Measurements from ENCODE around the gene PDS5A.

Gene PDS5A

DNA sequence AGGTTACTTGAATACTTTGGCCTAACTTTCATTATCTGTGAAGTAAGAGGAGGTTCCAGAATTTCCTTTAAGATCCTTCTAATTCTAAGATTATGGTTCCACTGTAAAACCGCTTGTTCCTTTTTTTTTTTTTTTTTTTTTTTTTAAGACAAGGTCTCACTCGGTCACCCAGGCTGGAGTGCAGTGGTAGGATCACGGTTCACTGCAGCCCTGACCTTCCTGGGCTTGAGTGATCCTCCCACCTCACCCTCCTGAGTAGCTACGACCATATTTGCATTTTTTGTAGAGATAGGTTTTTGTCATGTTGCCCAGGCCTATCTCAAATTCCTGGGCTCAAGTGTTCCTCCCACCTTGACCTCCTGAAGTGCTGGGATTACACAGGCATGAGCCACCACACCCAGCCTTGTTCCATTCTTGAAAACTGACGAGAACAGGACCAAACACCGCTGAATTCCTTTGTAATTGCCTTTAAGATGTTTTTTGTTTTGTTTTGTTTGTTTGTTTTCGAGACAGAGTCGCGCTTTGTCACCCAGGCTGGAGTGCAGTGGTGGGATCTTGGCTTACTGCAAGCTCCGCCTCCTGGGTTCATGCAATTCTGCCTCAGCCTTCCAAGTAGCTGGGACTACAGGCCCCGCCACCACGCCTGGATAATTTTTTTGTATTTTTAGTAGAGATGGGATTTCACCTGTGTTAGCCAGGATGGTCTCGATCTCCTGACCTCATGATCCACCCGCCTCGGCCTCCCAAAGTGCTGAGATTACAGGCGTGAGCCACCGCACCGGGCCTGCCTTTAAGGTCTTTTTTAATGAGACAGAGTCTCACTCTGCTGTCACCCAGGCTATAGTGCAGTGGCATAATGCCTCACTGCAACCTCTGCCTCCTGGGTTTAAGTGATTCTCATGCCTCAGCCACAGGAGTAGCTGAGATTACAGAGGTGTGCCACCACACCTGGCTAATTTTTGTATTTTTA lies 6.8 kb downstream of the PDS5A start:
- H3K4me3 ChIP-seq (ENCODE audit: low read depth, low read length): no peak overlapping the region
- H3K27me3 ChIP-seq (ENCODE audit: insufficient read depth, low read depth, severe bottlenecking): no peaks in the 10 kb centered on the region
- H3K27ac ChIP-seq: no peak overlapping the region
- no peak for DNase-seq
- no peaks in the 10 kb centered on the region for H3K9me3 ChIP-seq (ENCODE audit: severe bottlenecking)
- peaks cover 81% of the 10 kb centered on the region for H3K36me3 ChIP-seq
- TF ChIP-seq, protein P1, sequence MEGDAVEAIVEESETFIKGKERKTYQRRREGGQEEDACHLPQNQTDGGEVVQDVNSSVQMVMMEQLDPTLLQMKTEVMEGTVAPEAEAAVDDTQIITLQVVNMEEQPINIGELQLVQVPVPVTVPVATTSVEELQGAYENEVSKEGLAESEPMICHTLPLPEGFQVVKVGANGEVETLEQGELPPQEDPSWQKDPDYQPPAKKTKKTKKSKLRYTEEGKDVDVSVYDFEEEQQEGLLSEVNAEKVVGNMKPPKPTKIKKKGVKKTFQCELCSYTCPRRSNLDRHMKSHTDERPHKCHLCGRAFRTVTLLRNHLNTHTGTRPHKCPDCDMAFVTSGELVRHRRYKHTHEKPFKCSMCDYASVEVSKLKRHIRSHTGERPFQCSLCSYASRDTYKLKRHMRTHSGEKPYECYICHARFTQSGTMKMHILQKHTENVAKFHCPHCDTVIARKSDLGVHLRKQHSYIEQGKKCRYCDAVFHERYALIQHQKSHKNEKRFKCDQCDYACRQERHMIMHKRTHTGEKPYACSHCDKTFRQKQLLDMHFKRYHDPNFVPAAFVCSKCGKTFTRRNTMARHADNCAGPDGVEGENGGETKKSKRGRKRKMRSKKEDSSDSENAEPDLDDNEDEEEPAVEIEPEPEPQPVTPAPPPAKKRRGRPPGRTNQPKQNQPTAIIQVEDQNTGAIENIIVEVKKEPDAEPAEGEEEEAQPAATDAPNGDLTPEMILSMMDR (IDR thresholded peaks at IDR 0.05; ENCODE audit: low read depth, low read length): no peak

GRCh38 chr4:39963656-39964055 lies 14.1 kb downstream of the PDS5A start:
- Histone ChIP-seq H3K9me3 (ENCODE audit: severe bottlenecking) (no peaks in the 10 kb centered on the region), H3K27ac (no peak overlapping the region), H3K36me3 (peaks cover 46% of the 10 kb centered on the region), H3K4me3 (ENCODE audit: low read depth, low read length) (no peak overlapping the region), H3K27me3 (ENCODE audit: insufficient read depth, low read depth, severe bottlenecking) (no peaks in the 10 kb centered on the region)
- DNase-seq: no peak
- TF ChIP-seq, protein P1 (IDR thresholded peaks at IDR 0.05; ENCODE audit: low read depth, low read length): no peak

DNA sequence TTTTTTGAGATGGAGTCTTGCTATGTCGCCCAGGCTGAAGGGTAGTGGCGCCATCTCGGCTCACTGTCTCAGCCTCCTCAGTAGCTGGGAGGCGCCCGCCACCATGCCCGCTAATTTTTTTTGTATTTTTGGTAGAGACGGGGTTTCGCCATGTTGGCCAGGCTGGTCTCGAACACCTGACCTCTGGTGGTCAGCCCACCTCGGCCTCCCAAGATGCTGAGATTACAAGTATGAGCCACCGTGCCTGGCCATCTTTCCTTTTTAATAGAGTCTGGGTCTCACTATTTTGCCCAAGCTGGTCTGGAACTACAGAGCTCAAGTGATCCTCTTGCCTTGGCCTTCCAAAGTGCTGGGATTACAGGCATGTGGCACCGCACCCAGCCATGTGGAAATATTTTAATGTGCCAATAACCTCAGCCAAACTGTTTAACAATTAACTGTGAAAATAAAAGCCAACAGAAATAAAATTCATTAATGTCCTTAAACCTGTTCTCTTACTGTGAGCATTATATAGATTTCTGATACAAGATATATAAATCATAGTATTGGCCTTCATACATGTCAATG lies 16.3 kb downstream of the PDS5A start:
- Histone ChIP-seq H3K4me3 (ENCODE audit: low read depth, low read length) (no peak overlapping the region), H3K27me3 (ENCODE audit: insufficient read depth, low read depth, severe bottlenecking) (no peaks in the 10 kb centered on the region), H3K27ac (no peak overlapping the region), H3K36me3 (peaks cover 36% of the 10 kb centered on the region), H3K9me3 (ENCODE audit: severe bottlenecking) (no peaks in the 10 kb centered on the region)
- DNase-seq: no peak
- TF ChIP-seq, protein P1 (IDR thresholded peaks at IDR 0.05; ENCODE audit: low read depth, low read length): no peak

- Histone ChIP-seq H3K36me3 (peaks cover 37% of the 10 kb centered on the region), H3K9me3 (ENCODE audit: severe bottlenecking) (no peaks in the 10 kb centered on the region), H3K27me3 (ENCODE audit: insufficient read depth, low read depth, severe bottlenecking) (no peaks in the 10 kb centered on the region), H3K4me3 (ENCODE audit: low read depth, low read length) (no peak overlapping the region), H3K27ac (no peak overlapping the region)
- peak; percentile 38 for DNase-seq
- TF ChIP-seq, protein P1 (IDR thresholded peaks at IDR 0.05; ENCODE audit: low read depth, low read length): no peak
These were observed 26.7 kb downstream of the PDS5A start for GRCh38 chr4:39950861-39951481.

DNA sequence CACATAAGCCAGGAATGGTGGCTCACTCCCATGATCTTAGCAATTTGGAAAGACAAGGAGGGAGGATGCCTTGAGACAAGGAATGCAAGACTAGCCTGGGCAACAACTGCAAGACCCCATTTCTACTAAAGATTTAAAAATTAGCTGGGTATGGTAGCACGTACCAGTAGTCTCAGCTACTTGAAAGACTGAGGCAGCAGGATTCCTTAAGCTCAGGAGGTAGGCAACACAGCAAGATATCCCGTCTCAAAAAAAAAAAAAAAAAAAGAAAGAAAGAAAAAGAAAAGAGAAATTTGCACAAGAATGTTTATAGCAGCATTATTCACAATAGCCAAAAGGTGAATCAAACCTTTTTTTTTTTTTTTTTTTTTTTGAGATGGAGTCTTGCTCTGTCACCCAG lies 29.7 kb downstream of the PDS5A start:
- DNase-seq: no peak
- Histone ChIP-seq H3K36me3 (peaks cover 21% of the 10 kb centered on the region), H3K9me3 (ENCODE audit: severe bottlenecking) (no peaks in the 10 kb centered on the region), H3K27ac (no peak overlapping the region), H3K4me3 (ENCODE audit: low read depth, low read length) (no peak overlapping the region), H3K27me3 (ENCODE audit: insufficient read depth, low read depth, severe bottlenecking) (no peaks in the 10 kb centered on the region)
- TF ChIP-seq, protein P1 (IDR thresholded peaks at IDR 0.05; ENCODE audit: low read depth, low read length): no peak
